C4-2B (cell line): Measurements from ENCODE around the gene GPS2.

Source experiments
- ZFX ChIP-seq: fragments of 450-650 bp; IDR thresholded peaks from 2 replicates; pipeline ENCODE4 v1.6.1; 2017
- TF ChIP-seq, protein P1 (sequence below): fragments of 450-650 bp; conservative IDR thresholded peaks from 2 replicates; pipeline ENCODE4 v1.5.1; 2017; ENCODE audit warnings: mild to moderate bottlenecking

DNA sequence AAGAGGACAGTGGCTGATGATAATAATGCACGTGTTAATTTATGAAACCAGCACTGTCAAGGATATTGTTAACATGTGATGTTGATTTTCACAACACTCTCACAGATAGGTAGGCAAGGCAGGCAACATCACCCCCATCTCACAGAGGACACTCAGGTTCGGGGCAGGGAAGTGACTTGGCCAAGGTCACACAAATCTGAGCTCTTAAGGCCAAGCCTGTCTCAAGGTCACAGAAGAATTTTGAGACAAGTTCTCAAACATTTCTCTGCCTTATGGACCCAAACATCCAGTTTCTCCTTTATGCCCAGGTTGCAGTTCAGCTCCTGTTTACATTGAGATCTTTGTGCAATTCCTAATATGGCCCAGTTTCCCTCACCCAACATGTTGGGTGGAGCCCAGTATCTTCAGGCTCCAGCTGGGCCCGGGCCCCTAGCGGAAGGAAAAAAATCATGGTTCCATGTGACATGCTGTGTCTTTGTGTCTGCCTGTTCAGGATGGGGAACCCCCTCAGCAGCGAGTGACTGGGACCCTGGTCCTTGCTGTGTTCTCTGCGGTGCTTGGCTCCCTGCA is 32.3 kb downstream of the GPS2 start:
- TF ChIP-seq, protein P1, sequence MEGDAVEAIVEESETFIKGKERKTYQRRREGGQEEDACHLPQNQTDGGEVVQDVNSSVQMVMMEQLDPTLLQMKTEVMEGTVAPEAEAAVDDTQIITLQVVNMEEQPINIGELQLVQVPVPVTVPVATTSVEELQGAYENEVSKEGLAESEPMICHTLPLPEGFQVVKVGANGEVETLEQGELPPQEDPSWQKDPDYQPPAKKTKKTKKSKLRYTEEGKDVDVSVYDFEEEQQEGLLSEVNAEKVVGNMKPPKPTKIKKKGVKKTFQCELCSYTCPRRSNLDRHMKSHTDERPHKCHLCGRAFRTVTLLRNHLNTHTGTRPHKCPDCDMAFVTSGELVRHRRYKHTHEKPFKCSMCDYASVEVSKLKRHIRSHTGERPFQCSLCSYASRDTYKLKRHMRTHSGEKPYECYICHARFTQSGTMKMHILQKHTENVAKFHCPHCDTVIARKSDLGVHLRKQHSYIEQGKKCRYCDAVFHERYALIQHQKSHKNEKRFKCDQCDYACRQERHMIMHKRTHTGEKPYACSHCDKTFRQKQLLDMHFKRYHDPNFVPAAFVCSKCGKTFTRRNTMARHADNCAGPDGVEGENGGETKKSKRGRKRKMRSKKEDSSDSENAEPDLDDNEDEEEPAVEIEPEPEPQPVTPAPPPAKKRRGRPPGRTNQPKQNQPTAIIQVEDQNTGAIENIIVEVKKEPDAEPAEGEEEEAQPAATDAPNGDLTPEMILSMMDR = no peak
- no peak for TF ChIP-seq ZFX
